A549 (cell line): ENCODE results near the gene KRT3. TPM values are rescaled to one million over a fixed set of nuclear protein-coding genes. Genes with fewer than 3 reads are reported as not detected.
"Not testable (repeated sequence)": the region's sequence is repeated elsewhere in the genome, so short reads cannot be mapped to it uniquely, and the experiment has no call there.

Experiments used
- ATAC-seq, 2 experiments: fragments of 200-7000 bp in 1 of 2; fragments of >200 bp in 1 of 2; cut with Nextera tagmentation in 1 of 2; cut with Tn5 transposase in 1 of 2; 3 replicates each; pipeline versions ENCODE4 v1.8.0 to v1.9.1; 2018 to 2020; ENCODE audit warnings: mild to moderate bottlenecking in 1 of 2, moderate library complexity in 1 of 2
- CTCF ChIA-PET: fragments of 300-600 bp; sonication (Branson Sonifier 250); formaldehyde crosslinking; extraction: SDS; loops from one replicate; lab custom pipeline; 2021; ENCODE audit warnings: antibody characterized with exemption, inconsistent platforms; lab: Yijun Ruan, JAX
- POLR2A ChIA-PET: fragments of 350-600 bp; formaldehyde crosslinking; extraction: SDS; loops from one replicate; lab custom pipeline; 2021; ENCODE audit warnings: antibody characterized with exemption, inconsistent platforms; lab: Yijun Ruan, JAX
- DNase-seq, 2 experiments: peaks; one replicate each; pipeline versions ENCODE4 v3.0.0 to v3.0.0-alpha.2; 2011 to 2016; ENCODE audit warnings: low read depth in 1 of 2, low spot score in 1 of 2
- FAIRE-seq: peaks from 2 replicates; lab custom pipeline; 2011; peaks lifted over from hg19 to GRCh38; lab: Jason Lieb, UNC
- H3K27ac ChIP-seq, 2 experiments: fragments of >200 bp; sonication (Bioruptor Twin); formaldehyde crosslinking; 3 replicates each; pipeline ENCODE4 v1.5.1; 2016 to 2017
- H3K4me1 ChIP-seq: fragments of >200 bp; sonication (Bioruptor Twin); formaldehyde crosslinking; 3 replicates; pipeline ENCODE4 v1.6.1; 2016
- H3K4me2 ChIP-seq: fragments of >200 bp; sonication (Bioruptor Twin); formaldehyde crosslinking; 3 replicates; pipeline ENCODE4 v1.6.1; 2016
- H3K4me3 ChIP-seq: fragments of >200 bp; sonication (Bioruptor Twin); formaldehyde crosslinking; 3 replicates; pipeline ENCODE4 v1.5.1; 2016
- H3K9me3 ChIP-seq: fragments of >200 bp; sonication (Bioruptor Twin); formaldehyde crosslinking; 3 replicates; pipeline ENCODE4 v1.6.1; 2016
- CBX8 ChIP-seq: fragments of 200-600 bp; sonication (generic); IDR thresholded peaks from 2 replicates; pipeline ENCODE4 v1.6.1; 2016
- HOXA7 ChIP-seq: fragments of 250-450 bp; sonication (Bioruptor Pico); IDR thresholded peaks from 2 replicates; pipeline ENCODE4 v1.5.0; 2020; ENCODE audit warnings: mild to moderate bottlenecking, moderate library complexity
- HOXB13 ChIP-seq: fragments of 250-450 bp; sonication (Bioruptor Pico); IDR thresholded peaks from 2 replicates; pipeline ENCODE4 v1.5.0; 2020; ENCODE audit warnings: low read depth, mild to moderate bottlenecking, moderate library complexity
- JUN ChIP-seq, 2 experiments: fragments of >200 bp; sonication (Bioruptor Twin); formaldehyde crosslinking; IDR thresholded peaks; 2 replicates in 1 of 2; 3 replicates in 1 of 2; pipeline ENCODE4 v1.6.1; 2016 to 2017
- JUNB ChIP-seq: fragments of >200 bp; sonication (Bioruptor Twin); formaldehyde crosslinking; IDR thresholded peaks from 2 replicates; pipeline ENCODE4 v1.6.1; 2016
- KDM5A ChIP-seq: fragments of 200-600 bp; sonication (generic); IDR thresholded peaks from 2 replicates; pipeline ENCODE4 v1.6.1; 2016; ENCODE audit warnings: antibody characterized with exemption, mild to moderate bottlenecking
- MAFK ChIP-seq: fragments of 450-650 bp; IDR thresholded peaks from 2 replicates; pipeline ENCODE4 v1.6.1; 2014; ENCODE audit not compliant: partially characterized antibody
- MYC ChIP-seq: IDR thresholded peaks from 2 replicates; pipeline ENCODE4 v1.6.1; 2012; ENCODE audit warnings: mild to moderate bottlenecking, inconsistent platforms, low read length, improper control_type of control experiment, borderline replicate concordance
- NFE2L2 ChIP-seq: fragments of 150-350 bp; conservative IDR thresholded peaks from 2 replicates; pipeline ENCODE4 v1.6.1; 2014; ENCODE audit warnings: low read length
- NPAS2 ChIP-seq: fragments of 250-450 bp; sonication (Bioruptor Pico); IDR thresholded peaks from 2 replicates; pipeline ENCODE4 v1.8.0; 2022; ENCODE audit warnings: mild to moderate bottlenecking, moderate library complexity, borderline replicate concordance
- NR3C1 ChIP-seq: fragments of >200 bp; sonication (Bioruptor Twin); formaldehyde crosslinking; IDR thresholded peaks from 3 replicates; pipeline ENCODE4 v1.6.1; 2017
- POLR2A ChIP-seq: IDR thresholded peaks from 2 replicates; pipeline ENCODE4 v1.6.1; 2012; ENCODE audit warnings: mild to moderate bottlenecking, low read length
- RAD21 ChIP-seq, 2 experiments: fragments of >200 bp in 1 of 2; sonication (Bioruptor Twin) in 1 of 2; formaldehyde crosslinking in 1 of 2; IDR thresholded peaks in 1 of 2; conservative IDR thresholded peaks in 1 of 2; 2 replicates in 1 of 2; 3 replicates in 1 of 2; pipeline ENCODE4 v1.6.1; 2012 to 2018; ENCODE audit warnings: inconsistent platforms in 1 of 2
- RARB ChIP-seq: fragments of 250-450 bp; sonication (Bioruptor Pico); IDR thresholded peaks from 2 replicates; pipeline ENCODE4 v1.8.0; 2021; ENCODE audit warnings: mild to moderate bottlenecking, moderate library complexity
- RCOR1 ChIP-seq: fragments of 150-350 bp; IDR thresholded peaks from 2 replicates; pipeline ENCODE4 v1.6.1; 2014; ENCODE audit warnings: antibody characterized with exemption, low read length, low read depth
- SREBF2 ChIP-seq: fragments of 450-650 bp; IDR thresholded peaks from 2 replicates; pipeline ENCODE4 v1.6.1; 2014; ENCODE audit warnings: mild to moderate bottlenecking, moderate library complexity
- ZFP36 ChIP-seq: fragments of 450-650 bp; IDR thresholded peaks from 2 replicates; pipeline ENCODE4 v1.6.1; 2014; ENCODE audit warnings: borderline replicate concordance; ENCODE audit not compliant: partially characterized antibody
- ZSCAN20 ChIP-seq: fragments of 250-450 bp; sonication (Bioruptor Pico); IDR thresholded peaks from 2 replicates; pipeline ENCODE4 v1.8.0; 2022; ENCODE audit warnings: mild to moderate bottlenecking, moderate library complexity
- whole genome bisulfite sequencing: methylation state at CpG from one replicate; pipeline ENCODE4 v1.1.6; 2017; ENCODE audit errors: missing lambda C conversion rate; 5-methylcytosine and 5-hydroxymethylcytosine counted together
- polyA plus RNA-seq, 4 experiments: library from polyadenylated mRNA; depleted of rRNA in 3 of 4; stranded (reverse); fragments of >200 nt; fragmentation: RNase III in 1 of 4; extraction: RNeasy Plus Mini Kit Qiagen cat#74134 plus additional on column Dnase treatment in 1 of 4; gene quantifications; 2 replicates in 3 of 4; 3 replicates in 1 of 4; pipeline ENCODE4 v1.2.3, GENCODE V29; 2011 to 2017
- TF ChIP-seq, protein P1 (sequence below): fragments of 150-350 bp; IDR thresholded peaks from 2 replicates; pipeline ENCODE4 v1.6.1; 2014; ENCODE audit warnings: low read depth, mild to moderate bottlenecking, low read length
- TF ChIP-seq, protein P2 (sequence below): fragments of 250-450 bp; sonication (Bioruptor Pico); IDR thresholded peaks from 2 replicates; pipeline ENCODE4 v1.5.0; 2020; ENCODE audit warnings: low read depth, mild to moderate bottlenecking, moderate library complexity
- TF ChIP-seq, protein P3 (sequence below): fragments of >200 bp; sonication (Bioruptor Twin); formaldehyde crosslinking; IDR thresholded peaks from 3 replicates; pipeline ENCODE4 v1.6.1; 2016
- TF ChIP-seq, protein P4 (sequence below): IDR thresholded peaks from 2 replicates; pipeline ENCODE4 v1.6.1; 2012; ENCODE audit warnings: low read depth, borderline replicate concordance

KRT3 gene
- polyA plus RNA-seq, 2 of the 4 experiments (the other 2 are of a cell fraction) = 0.04 to 0.06 TPM

GRCh38 chr12:52761218-52761617 lies 34.7 kb downstream of the KRT3 start:
- H3K4me2 ChIP-seq, ATAC-seq, H3K27ac ChIP-seq, CTCF ChIA-PET, H3K4me1 ChIP-seq, H3K9me3 ChIP-seq, DNase-seq, FAIRE-seq, H3K4me3 ChIP-seq, POLR2A ChIA-PET: not testable (repeated sequence)
- 62% methylated on average over 8 of the region's 8 CpGs for WGBS

GRCh38 chr12:52760623-52761022 lies 35.3 kb downstream of the KRT3 start:
- ATAC-seq (no peak), DNase-seq (no peak), FAIRE-seq (no peak)
- H3K4me2 ChIP-seq = no peak overlapping the region
- ChIA-PET POLR2A (no interaction called here), CTCF (no interaction called here)
- TF ChIP-seq JUN (IDR thresholded peaks at IDR 0.05) = no peak
- no peak for TF ChIP-seq KDM5A
- TF ChIP-seq ZSCAN20 (CRISPR knock-in tag) = no peak
- TF ChIP-seq, protein P1, sequence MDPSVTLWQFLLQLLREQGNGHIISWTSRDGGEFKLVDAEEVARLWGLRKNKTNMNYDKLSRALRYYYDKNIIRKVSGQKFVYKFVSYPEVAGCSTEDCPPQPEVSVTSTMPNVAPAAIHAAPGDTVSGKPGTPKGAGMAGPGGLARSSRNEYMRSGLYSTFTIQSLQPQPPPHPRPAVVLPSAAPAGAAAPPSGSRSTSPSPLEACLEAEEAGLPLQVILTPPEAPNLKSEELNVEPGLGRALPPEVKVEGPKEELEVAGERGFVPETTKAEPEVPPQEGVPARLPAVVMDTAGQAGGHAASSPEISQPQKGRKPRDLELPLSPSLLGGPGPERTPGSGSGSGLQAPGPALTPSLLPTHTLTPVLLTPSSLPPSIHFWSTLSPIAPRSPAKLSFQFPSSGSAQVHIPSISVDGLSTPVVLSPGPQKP = no peak
- no peak for TF ChIP-seq RCOR1
- no peak for TF ChIP-seq JUNB
- TF ChIP-seq POLR2A = no peak
- TF ChIP-seq ZFP36 = no peak
- TF ChIP-seq HOXA7 (CRISPR knock-in tag) = no peak
- no peak for TF ChIP-seq RARB (CRISPR knock-in tag)
- TF ChIP-seq HOXB13 = no peak
- no peak for TF ChIP-seq MAFK
- no peak for TF ChIP-seq NR3C1
- TF ChIP-seq, protein P2, sequence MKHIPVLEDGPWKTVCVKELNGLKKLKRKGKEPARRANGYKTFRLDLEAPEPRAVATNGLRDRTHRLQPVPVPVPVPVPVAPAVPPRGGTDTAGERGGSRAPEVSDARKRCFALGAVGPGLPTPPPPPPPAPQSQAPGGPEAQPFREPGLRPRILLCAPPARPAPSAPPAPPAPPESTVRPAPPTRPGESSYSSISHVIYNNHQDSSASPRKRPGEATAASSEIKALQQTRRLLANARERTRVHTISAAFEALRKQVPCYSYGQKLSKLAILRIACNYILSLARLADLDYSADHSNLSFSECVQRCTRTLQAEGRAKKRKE (CRISPR knock-in tag) = no peak
- TF ChIP-seq MYC = no peak
- TF ChIP-seq SREBF2 = no peak
- no peak for TF ChIP-seq NPAS2 (CRISPR knock-in tag)
- TF ChIP-seq, protein P3, sequence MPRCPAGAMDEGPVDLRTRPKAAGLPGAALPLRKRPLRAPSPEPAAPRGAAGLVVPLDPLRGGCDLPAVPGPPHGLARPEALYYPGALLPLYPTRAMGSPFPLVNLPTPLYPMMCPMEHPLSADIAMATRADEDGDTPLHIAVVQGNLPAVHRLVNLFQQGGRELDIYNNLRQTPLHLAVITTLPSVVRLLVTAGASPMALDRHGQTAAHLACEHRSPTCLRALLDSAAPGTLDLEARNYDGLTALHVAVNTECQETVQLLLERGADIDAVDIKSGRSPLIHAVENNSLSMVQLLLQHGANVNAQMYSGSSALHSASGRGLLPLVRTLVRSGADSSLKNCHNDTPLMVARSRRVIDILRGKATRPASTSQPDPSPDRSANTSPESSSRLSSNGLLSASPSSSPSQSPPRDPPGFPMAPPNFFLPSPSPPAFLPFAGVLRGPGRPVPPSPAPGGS = no peak
- TF ChIP-seq, protein P4, sequence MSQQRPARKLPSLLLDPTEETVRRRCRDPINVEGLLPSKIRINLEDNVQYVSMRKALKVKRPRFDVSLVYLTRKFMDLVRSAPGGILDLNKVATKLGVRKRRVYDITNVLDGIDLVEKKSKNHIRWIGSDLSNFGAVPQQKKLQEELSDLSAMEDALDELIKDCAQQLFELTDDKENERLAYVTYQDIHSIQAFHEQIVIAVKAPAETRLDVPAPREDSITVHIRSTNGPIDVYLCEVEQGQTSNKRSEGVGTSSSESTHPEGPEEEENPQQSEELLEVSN = no peak
- no peak for TF ChIP-seq NFE2L2
- H3K9me3 ChIP-seq = no peaks in the 10 kb centered on the region
- H3K27ac ChIP-seq = no peak overlapping the region
- H3K4me3 ChIP-seq = no peak overlapping the region
- H3K4me1 ChIP-seq = no peaks in the 10 kb centered on the region

GRCh38 chr12:52759695-52760094 lies 36.2 kb downstream of the KRT3 start:
- Histone ChIP-seq H3K4me1 (no peaks in the 10 kb centered on the region), H3K9me3 (no peaks in the 10 kb centered on the region), H3K4me3 (no peak overlapping the region), H3K4me2 (no peak overlapping the region), H3K27ac (no peak overlapping the region)
- POLR2A ChIA-PET = no interaction called here
- ATAC-seq = no peak; a peak in 1 of 6 replicates
- peak in 1 of 2 experiments; percentile 16 for DNase-seq
- CTCF ChIA-PET = interaction anchor here (1.0 to 1.2 kb wide), 2 partner anchors 14 to 86 kb away, joined by 3 to 6 read pairs; no protein-coding TSS in a partner anchor
- TF ChIP-seq RAD21 (conservative IDR thresholded peaks at IDR 0.05 in 1 of 2, IDR thresholded peaks at IDR 0.05 in 1 of 2) (0 out of 5 replicates have a peak, but pooled peaks of 1 of the 2 experiments have one; percentile 25), CBX8 (no peak)
- 17% methylated on average over 2 of the region's 2 CpGs for WGBS
- no peak for FAIRE-seq
